Measurements from ENCODE around the gene SPECC1L.

The SPECC1L gene

DNA sequence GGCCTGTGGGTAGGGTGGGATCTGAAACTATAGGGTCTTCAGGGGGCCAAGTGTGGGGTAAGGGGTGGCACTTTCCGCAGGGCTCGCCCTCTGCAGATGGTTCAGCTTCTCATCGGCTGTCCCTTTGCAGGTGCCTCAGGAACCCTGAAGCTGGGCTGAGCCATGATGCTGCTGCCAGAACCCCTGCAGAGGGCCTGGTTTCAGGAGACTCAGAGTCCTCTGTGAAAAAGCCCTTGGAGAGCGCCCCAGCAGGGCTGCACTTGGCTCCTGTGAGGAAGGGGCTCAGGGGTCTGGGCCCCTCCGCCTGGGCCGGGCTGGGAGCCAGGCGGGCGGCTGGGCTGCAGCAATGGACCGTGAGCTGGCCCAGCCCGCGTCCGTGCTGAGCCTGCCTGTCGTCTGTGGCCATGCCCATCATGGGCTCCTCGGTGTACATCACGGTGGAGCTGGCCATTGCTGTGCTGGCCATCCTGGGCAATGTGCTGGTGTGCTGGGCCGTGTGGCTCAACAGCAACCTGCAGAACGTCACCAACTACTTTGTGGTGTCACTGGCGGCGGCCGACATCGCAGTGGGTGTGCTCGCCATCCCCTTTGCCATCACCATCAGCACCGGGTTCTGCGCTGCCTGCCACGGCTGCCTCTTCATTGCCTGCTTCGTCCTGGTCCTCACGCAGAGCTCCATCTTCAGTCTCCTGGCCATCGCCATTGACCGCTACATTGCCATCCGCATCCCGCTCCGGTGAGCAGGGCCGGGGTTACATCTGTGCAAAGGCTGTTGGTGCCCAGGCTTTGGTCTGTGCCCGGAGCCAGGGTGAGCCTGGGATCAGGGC is 162.6 kb downstream of the SPECC1L start:
- DNase-seq = no peak

DNA sequence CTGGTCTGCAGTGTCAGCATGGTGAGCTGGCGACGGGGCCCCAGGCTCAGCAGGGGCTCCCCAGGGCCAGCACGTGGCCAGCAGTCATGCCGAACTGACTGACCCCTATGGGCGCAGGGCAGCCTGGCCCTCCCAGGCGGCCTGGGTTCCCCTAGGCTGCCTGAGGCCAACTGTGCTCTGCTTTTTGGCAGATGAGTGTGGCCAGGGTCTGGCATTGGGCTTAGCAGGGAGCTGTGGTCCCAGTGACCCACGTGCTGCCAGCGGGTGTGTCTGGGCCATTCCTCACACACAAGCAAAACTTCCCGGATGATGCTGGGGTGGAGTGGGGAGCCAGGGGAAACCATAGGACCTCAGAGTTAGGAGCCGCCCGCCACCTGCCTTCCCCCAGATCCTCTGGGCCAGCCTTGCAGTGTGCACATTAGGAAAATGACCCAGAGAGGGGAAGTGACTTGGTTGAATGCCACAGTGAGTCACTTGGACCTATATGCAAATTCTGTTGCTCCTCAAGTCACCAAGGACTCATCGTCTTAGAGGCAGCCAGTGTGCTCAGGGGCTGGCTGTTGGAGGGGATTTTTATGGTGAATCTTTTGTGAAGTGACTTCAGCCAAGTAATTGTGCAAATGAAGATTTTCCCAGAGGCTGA is 163.3 kb downstream of the SPECC1L start:
- DNase-seq = no peak

DNA sequence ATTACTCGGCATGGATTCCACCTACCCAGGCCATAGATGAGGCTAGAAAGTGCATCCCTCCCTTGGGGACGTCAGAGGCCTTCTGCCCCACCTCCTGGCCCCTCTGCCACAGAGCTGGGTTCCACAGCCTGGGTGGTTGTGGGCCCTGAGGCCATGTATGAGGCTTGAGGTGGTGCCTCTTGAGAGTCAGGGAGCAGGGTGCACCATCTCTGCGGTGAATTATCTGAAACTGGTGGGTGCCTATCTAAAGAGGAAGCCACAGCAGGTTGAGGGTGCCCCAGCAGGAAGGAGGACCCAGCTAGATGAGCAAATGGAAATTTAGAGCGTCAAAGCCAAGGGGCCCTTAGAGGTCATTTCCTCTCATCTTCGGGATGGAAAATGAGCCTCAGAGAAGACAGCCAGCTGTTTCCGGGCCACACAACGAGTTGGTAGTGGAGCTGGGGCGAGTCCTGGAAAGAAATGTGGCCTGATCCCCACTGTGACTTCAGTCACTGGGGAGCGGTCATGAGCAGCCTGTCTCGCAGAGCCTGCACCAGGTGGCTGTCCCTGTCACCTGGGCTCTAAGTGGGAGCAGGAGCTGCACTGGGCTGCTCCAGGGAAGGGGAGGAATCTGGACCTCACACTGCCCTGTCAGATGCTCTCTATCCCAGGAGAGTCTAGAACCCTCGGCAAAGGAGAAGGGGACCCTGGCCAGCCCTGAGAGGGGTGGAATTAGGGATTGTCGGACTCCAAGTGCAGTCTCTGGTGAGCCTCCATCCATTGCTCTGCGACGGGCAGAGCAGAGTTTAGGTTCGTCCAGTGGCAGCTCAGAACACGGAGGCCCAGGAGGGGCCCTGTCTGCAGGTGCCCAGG is 164.1 kb downstream of the SPECC1L start:
- DNase-seq = no peak

DNA sequence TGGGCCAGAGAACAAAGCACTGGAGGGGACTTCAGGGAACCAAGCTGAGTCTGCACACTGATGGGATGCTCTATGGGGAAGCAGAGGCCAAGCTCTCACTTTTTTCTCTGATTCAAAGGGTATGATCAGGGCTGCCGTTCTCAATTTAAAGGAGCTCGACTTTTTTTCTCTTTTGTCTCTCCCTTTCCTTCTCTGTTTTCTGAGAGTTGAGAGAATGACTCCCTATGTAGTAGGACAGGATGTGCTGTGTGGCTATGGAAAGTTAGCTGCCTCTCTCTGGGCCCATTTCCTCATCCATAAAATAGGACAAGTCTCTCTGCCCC is 164.7 kb downstream of the SPECC1L start:
- no peak for DNase-seq

DNA sequence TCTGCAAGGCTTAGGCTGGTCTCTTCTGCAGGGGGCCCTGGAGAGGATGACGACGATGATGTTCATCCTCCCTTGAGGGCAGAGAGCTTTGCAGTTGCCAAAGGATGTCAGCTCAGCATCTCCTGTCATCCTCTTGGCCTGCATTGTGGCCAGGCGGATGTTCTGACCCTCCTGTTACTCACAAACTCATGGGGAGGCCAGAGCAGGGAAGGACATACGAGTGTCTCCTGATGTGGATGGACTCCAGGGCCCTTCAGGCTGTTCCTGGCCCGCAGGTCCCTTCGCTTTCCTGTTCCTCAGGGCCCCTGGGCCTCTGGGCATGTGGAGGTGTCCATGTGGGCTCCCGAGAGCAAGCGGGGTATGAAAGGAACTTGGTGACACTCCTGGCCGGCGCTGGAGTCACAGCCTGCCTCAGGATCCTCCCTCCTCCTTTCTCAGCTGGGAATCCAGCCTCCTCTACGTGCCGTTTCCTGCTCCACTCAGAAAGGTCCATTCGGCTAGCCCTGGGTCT is 165.3 kb downstream of the SPECC1L start:
- DNase-seq = no peak

DNA sequence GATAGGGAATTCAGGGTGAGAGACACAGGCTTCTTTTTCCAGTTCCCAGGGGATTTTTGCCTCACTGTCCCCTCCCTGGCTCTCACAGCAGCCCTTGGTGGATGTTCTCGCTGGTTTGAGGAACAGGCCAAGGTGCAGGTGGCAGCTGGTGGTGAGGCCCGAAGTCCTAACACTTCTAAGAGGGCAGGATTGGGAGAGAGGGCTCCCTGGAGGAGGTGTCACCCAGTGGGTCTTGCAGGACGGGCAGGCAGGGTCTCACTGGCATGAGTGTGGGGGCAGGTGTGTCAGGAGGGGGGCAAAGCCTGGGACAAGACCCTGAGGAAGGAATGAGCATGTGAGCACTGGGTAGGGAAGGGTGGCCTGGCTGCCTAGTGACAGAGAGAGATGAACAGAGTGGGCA is 165.9 kb downstream of the SPECC1L start:
- DNase-seq = no peak

DNA sequence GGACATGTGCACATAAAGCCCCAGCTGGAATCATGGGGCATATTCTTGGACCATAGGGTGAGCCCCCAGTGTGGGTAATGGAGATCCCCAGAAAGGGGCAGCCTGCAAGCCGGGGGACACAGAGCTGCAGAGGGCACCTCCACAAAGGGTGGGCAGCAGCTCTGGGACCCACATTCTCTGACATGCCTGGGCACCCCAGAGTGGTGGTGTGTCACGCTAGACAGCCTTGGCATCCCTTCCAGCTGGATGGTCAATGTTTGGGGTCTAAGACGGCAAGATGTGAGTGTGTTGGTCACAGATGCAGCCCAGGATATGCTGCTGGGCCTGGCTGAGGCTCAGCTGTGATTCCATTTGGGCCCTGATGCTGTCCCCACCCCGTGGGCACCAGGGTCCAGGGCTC is 166.5 kb downstream of the SPECC1L start:
- no peak for DNase-seq

DNA sequence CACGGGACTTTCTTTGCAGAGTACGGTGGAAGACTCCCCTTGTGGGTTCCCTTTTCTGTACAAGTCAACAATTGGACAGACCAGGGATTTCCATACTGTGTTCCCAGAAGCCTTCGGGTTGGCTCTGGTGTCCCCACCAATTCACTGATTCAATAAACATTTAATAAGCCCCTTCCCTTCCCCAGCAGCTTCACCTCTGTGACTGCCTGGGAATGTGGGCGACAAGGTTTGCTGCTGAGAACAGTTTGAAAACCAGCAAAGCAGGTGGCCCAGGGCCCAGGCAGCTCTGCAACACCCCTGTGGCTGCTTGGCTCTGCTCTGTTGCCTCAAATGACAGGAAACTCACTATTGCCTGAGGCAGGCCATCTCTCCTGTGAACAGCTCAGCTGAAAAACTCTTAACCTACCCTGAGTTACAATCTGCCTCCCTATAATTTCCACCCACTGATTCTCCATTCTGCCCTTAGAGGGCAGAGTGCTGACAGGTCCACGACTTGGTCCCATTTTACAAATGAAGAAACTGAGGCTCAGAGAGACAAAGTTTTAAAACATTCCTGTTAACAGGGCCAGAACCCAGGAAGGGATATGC is 167.2 kb downstream of the SPECC1L start:
- DNase-seq = no peak

DNA sequence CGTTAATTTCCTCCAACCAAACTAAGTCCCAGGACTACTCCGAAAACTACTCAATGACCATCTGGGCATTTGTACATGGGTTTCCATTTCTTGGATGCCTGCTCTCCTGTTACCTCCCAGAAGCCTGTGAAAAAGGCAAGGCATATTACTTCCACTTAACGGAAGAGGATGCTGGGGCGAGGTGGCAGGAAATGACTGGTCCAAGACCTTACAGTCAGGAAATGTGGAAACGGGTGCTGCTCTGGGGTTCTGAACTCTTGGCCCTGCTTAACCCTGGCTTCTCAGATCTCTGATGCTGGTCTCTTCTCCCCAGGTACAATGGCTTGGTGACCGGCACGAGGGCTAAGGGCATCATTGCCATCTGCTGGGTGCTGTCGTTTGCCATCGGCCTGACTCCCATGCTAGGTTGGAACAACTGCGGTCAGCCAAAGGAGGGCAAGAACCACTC is 169.7 kb downstream of the SPECC1L start:
- no peak for DNase-seq

DNA sequence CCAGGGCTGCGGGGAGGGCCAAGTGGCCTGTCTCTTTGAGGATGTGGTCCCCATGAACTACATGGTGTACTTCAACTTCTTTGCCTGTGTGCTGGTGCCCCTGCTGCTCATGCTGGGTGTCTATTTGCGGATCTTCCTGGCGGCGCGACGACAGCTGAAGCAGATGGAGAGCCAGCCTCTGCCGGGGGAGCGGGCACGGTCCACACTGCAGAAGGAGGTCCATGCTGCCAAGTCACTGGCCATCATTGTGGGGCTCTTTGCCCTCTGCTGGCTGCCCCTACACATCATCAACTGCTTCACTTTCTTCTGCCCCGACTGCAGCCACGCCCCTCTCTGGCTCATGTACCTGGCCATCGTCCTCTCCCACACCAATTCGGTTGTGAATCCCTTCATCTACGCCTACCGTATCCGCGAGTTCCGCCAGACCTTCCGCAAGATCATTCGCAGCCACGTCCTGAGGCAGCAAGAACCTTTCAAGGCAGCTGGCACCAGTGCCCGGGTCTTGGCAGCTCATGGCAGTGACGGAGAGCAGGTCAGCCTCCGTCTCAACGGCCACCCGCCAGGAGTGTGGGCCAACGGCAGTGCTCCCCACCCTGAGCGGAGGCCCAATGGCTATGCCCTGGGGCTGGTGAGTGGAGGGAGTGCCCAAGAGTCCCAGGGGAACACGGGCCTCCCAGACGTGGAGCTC is 170.2 kb downstream of the SPECC1L start:
- DNase-seq = no peak

DNA sequence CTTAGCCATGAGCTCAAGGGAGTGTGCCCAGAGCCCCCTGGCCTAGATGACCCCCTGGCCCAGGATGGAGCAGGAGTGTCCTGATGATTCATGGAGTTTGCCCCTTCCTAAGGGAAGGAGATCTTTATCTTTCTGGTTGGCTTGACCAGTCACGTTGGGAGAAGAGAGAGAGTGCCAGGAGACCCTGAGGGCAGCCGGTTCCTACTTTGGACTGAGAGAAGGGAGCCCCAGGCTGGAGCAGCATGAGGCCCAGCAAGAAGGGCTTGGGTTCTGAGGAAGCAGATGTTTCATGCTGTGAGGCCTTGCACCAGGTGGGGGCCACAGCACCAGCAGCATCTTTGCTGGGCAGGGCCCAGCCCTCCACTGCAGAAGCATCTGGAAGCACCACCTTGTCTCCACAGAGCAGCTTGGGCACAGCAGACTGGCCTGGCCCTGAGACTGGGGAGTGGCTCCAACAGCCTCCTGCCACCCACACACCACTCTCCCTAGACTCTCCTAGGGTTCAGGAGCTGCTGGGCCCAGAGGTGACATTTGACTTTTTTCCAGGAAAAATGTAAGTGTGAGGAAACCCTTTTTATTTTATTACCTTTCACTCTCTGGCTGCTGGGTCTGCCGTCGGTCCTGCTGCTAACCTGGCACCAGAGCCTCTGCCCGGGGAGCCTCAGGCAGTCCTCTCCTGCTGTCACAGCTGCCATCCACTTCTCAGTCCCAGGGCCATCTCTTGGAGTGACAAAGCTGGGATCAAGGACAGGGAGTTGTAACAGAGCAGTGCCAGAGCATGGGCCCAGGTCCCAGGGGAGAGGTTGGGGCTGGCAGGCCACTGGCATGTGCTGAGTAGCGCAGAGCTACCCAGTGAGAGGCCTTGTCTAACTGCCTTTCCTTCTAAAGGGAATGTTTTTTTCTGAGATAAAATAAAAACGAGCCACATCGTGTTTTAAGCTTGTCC is 171.0 kb downstream of the SPECC1L start:
- DNase-seq = no peak

DNA sequence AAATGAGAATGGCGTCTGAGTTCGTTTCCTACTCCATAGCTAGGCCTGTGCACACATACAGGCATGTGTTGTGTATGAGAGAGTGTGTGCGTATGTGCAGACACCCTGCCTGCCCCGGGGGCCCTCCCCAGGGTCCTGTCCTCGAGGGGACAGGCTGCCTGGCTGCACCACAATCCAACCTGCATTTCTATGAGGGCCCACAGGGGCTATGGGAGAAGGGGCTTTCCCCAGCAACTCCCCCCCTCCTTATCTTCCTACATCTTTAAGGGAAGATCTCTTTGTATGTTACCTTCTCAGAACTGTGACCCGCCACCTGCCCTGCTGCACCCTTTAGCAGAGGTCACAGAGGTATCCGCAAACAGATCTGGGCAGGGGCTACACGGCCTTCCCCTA is 171.7 kb downstream of the SPECC1L start:
- no peak for DNase-seq

DNA sequence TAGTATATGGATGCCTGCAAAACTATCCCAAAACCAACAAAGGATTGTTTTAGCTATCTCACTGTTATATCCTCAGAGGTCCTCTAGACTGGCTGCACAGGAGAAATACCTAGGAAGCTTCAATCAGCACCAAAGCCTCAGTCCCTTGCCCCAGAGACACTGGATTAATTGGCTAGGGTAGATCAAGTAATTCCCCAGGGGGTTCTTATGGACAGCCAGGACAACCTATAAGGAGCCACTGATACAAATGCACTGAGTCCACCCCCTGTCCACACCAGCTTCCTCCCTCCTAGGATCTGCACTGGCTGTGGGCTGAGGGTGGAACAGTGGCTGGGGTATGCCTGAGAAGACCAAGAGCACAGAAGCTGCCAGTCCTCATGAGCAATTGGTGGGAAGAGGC is 173.0 kb downstream of the SPECC1L start:
- no peak for DNase-seq

DNA sequence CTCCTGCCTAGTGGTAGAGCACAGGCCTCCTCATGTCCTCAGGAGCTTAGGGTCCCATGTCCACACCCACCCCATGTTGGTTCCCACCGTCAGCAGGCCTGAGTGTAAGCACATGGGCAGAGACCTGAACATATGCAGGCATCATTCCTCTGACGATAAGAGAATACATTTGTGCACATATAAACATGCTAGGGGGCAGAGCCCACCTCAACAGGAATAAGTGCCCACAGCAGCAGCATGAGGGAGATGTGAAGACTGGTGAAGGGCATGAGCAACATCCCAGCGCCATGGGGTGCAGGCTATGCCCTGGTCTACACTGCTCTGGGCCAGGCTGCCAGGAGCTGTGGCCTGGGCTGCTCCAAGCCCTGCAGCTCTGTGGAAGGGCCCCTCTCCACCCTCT is 173.6 kb downstream of the SPECC1L start:
- DNase-seq = no peak

DNA sequence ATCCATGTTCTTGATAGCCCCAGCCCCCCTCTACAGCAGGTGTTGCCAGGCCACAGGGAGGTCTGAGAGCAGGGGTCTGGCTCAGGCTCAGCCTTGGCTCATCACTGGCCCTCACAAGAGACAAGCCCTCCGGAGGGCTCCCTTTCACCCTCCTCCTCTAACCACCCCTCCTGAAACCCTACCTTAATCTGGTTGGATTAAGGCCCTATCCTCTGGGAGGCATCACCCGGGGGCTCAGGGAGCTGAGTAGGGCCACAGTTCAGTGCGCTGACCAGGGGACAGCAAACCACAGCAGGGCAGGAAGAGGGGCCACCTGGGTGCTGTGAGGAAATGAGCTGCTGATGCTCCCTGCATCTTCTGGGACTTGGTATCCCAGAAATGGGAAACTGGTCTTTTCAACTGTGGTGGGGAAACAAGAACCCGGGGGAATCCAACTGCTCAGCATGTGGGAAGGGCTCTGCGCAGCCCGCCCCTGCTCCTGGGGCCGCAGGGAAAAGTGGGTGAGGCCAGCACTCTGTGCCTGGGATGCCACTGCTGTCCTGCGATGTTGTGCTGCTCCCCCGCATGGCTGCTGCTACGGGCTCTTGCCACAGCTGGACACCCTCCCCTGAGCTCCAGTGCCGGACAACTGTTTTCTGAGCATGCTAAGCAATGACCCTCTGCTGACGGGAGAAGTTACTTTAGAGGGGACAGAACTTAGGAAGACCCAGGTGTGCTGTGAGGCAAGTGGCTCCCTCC is 174.3 kb downstream of the SPECC1L start:
- no peak for DNase-seq

DNA sequence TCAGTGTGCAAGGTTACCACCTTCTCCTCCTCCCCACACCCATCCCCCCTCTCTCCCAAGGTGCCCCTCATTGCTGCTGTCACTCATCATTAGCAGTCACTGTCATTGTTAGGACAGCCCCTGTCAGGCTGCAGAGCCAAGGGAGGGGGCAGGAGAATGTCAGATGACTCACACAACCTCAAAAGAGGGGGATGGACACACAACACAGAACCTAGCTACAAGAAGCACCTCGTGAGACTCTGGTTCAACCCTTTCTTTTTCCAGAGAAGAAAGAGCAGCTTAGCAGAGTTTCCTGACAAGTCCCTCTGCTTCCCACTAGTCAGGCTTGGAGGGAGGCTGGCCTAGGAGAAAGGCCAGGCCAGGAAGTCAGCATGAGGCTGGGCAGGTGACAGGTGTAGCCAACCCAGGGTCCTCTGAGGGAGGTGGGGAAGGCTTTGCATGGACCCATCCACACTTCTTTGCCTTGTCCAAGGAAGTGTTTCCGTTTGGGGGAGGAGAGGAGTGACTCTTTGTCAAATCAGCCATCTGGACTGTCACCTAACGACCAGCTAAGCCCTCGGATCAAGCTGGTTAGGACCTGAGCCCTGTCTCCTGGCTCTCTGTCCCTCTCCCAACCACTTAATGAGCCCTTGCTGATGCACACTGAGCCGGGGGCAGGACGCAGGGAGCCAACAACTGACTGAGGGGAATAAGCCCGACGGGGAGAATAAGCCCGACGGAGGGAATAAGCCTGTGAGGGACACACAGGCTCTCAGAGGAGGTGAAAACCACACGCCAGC is 175.0 kb downstream of the SPECC1L start:
- DNase-seq = no peak

DNA sequence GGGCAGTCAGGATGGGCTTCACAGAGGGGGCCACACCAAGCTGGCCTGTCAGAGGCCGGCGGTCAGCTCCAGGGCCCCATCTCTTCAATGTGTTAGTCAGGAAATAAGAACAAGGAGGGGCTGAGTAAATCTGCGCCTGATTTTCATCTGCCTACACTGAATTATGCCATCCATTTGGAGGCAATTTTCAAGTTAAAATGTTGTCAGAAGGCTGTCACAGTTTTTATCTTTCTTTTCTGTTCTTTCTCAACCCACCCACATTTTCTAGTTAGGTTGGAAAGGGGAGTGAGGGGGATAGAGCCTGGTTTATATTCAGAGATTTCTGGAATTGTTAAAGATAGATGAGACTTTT is 175.6 kb downstream of the SPECC1L start:
- no peak for DNase-seq

DNA sequence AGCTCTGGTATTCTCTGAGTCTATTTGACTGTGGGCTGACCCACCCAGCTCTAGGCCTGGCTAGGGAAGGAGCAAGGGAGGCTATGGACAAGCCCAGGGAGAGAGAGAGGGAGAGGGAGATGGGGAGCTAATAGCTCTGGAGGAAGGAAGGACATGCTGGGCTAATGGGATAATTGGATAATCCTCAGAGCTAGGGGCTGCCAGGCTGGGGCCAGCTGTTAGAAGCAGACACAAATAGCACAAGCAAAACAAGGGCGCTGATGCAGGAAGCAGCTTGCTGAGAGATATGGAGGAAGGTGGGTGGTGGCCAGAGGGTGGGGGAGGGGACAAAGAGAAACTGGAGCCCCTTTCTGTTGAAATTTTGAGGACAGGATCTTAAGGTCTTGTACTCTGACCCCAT is 180.0 kb downstream of the SPECC1L start:
- DNase-seq = peak; percentile 42

DNA sequence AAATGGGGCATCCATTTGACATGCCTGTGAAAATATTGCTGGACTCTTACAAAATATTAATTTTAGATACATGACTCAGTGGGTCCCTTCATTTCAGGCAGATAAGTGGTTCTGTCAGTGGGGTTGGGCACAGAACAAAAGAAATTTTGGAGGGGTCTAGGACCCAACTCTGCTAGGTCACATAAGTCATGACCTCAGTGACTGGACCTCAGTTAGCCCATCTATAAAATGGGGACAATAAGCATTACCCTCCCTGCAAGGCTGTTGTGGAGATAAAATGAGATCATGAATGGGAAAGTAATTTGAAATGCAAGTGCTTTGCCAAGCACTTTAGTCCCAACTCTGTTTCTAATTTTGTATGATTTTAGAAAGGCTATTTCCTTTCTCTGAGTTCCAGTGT is 180.5 kb downstream of the SPECC1L start:
- DNase-seq = no peak

DNA sequence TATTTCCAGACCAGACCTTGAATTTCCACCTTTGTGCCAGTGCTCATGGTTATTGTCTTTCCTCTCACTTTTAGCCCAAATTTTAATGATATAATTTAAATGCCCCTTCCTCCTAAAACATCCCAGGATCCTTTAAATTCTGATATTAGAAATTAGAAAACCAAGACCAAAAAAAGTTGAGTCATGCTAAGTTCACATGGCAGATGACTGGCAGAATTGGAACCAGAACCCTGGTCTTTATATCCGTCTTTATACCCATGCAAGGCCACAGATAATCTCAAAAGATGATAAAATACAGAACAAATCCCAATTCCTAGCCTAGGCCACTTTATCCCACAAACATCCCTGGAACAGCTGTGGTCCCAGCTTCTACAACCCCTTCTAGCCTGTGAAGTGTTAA is 183.2 kb downstream of the SPECC1L start:
- DNase-seq = no peak

Data from NCI-H748 treated with DMSO at 0.1 percent for 48 hours (cell line).